ENCODE results near the gene PCDHB9. TPM values are rescaled to one million over a fixed set of nuclear protein-coding genes. Genes with fewer than 3 reads are reported as not detected.

PCDHB9 gene
- total and polyA plus RNA-seq, 2 of the 8 experiments (the other 6 are each of a cell fraction or from before 2014, with no cell fraction given) = 0.68 to 1.6 TPM

GRCh38 chr5:141180313-141180712, 6.6 kb upstream of the PCDHB9 start (continued):
- no peak for TF ChIP-seq SIN3A (conservative IDR thresholded peaks at IDR 0.05 in 1 of 2, IDR thresholded peaks at IDR 0.05 in 1 of 2; ENCODE audit: low read depth in 1 of 2, low read length in 2 of 2)
